NCI-H2081 (cell line): Measurements from ENCODE around the gene NEDD4L.

Experiments
- DNase-seq, 2 experiments: peaks; one replicate each; lab custom pipeline; 2025; lab: John Stamatoyannopoulos, UW

The NEDD4L gene

DNA sequence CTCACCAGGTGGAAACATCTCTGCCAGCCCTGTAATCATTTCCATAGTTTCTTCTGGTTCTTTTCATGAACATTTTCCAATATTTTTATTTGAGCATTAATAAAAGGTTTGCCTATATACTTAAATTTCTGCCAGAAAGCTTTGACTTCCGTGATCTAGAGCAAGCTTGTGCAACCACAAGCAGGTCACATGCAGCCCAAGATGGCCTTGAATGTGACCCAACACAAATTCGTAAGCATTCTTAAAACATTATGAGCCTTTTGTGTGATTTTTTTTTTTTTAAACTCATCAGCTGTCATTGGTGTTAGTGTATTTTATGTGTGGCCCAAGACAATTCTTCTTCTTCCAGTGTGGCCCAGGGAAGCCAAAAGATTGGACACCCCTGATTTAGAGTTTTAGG lies 51.6 kb downstream of the NEDD4L start:
- DNase-seq = no peak

DNA sequence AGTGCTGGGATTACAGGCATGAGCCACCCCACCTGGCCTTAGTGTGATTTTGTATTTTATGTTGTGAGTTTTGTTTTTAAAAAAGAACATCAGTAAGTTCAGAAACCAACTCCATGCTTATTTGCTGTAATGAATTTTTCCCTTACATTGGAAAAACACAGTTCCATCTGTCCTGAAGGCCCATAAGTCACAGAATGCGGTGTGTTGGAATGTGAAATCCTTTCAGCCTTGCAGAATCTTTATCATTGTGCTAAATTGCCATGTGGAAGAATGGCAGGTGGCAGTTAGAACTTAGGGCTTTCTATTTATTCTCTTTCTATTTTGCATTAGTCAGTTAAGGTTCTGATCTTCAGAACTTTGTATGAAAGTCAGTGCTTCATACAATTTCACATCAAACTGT lies 52.6 kb downstream of the NEDD4L start:
- no peak for DNase-seq

- no peak for DNase-seq
Measured at GRCh38 chr18:58097121-58097906, 53.3 kb downstream of the NEDD4L start.

- no peak for DNase-seq
Measured at GRCh38 chr18:58097907-58098166, 53.8 kb downstream of the NEDD4L start.

DNA sequence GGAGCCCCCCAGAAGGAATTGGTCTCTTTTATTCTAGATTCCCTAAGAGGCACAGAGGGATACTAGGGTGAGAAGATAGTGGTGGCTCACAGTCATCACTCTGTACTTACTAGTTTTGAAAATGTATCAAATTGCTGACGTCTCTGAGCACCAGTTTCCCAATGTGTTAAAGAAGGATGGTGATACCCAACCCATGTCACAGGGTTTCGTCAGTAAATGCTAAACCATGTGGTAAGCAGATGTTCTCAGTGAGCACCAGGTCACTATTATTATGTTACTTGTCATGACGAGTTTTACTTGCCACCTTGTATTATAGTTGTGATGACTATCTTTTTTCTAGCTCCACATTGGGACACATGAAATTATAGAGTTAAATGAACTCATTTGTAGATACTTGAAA lies 54.7 kb downstream of the NEDD4L start:
- DNase-seq = no peak

DNA sequence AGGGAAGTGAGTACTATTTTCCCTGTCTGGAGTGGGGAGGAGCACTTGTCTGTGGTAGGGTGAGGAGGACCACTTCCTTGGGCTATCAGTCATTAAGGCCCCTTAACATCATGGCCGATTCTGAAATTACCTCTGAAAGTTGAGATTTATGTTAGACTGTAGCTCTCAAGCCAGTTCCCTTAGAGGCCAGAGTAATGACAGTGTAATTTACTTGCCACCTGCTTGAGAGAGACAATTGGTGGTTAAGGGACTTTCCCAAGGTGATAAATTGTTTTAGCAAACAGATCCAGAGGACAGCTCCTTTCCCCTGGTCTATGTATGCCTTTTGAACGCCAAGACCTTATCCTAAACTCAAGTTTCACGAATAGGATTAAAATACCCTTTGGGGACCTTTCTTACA lies 56.1 kb downstream of the NEDD4L start:
- peak in 1 of 2 experiments; percentile 5 for DNase-seq

GRCh38 chr18:58101291-58101794 lies 57.3 kb downstream of the NEDD4L start:
- no peak for DNase-seq

- DNase-seq = no peak
Measured at GRCh38 chr18:58102018-58102417, 58.0 kb downstream of the NEDD4L start.

DNA sequence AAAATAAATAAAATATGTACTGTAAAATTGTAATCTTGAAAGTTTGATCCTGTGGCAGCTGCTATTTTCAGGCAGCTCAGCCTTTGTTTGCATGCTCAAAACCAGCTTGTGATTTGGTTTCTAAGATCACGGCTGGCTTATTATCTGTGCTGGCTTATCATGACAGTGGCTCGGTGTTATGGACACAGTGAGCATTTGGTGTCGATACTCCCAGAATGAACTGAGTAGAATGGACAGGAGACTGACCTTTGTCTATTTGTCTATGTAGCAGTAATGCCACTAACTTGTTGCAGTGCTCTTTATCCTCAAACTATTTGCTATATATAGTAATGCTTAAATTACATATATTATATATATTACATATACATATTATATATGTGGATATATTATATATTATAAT lies 58.8 kb downstream of the NEDD4L start:
- DNase-seq = no peak

GRCh38 chr18:58103339-58103985 lies 59.4 kb downstream of the NEDD4L start:
- no peak for DNase-seq

GRCh38 chr18:58104096-58104495 lies 60.1 kb downstream of the NEDD4L start:
- no peak for DNase-seq

DNA sequence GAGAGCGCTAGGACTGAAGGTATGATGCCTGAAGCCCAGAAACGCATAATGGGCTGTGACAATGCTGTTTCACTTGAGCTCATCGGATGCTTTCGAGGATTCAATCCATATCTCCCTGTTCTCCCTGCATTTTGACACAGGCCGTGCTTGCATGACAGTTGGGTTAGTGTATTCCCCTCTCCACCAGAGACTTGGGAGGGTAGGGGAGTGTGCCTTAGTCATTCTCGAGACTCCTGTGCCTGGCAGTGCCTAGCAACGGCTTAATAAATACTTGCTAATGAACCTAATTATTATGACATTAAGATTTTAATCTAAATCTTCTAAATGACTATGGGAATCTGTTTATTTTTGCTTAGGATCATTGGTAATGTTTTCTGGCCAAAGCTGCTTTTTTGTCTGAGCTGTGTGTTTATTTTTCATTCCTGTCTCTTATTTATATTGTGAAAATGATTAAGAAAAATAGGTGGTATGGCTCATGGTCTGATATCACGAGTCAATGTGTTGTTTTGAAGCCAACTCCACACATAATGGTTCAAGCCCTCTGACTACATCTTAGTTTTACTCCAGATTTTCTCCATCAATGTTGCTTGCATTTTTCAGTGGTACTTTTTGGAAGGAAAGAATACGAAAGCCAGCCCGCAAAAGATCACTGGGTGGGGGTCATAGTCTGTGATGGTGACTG lies 61.3 kb downstream of the NEDD4L start:
- DNase-seq = no peak

DNA sequence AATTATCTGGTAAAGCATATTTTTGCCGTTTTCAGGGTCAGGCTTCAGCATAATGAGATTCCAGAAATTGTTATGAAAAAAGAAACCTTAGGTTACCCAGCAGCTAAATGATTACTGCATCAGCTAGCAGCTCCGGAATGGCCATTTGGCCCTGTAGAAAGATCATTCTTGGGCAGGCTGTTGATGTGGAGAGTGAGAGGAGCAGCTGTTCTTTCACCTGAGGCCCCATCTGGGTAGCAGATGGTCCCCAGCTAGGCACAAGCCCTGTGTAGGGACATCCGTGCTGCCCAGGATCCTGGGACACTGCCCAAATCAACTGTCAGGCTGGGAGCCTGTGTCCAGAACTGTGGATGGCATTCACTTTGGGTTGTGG lies 61.8 kb downstream of the NEDD4L start:
- no peak for DNase-seq

- no peak for DNase-seq
Measured at GRCh38 chr18:58106289-58107070, 62.5 kb downstream of the NEDD4L start.

- no peak for DNase-seq
Measured at GRCh38 chr18:58109256-58109655, 65.2 kb downstream of the NEDD4L start.

DNA sequence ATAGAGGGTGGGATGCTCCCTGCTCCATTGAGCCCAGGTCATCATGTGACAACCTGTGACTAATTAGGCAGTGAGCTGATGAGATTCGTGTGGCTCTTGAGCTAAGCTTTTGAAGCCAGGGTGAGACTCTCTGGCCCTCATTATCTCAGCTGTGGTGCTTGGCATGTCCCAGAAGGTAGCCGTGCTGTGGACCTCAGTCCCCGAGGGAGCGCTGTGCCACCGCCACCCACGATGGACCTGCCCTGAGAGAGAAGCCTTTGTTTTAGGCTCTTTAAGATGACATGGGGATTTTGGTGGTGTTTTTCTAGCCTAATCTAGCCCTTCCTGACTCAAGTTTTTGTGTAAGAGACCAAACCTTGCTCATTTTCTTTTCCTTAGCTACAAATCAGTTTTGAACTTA lies 66.4 kb downstream of the NEDD4L start:
- no peak for DNase-seq

DNA sequence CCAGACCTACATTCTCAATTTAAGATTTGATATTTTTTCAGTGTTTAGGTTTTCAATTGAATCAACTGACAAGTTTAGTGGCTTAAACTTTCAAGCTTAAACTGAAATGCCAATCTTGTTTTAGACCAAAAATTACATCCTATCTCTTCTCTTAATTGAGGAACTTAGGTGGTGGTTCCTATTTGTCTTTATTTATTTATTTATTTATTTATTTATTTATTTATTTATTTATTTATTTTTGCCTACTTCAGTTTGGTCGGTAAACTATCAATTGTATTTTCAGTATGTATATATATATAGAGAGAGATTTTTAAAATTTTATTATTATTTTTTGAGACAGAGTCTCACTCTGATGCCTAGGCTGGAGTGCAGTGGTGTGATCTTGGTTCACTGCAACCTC lies 68.1 kb downstream of the NEDD4L start:
- no peak for DNase-seq

GRCh38 chr18:58113337-58113736 lies 69.3 kb downstream of the NEDD4L start:
- no peak for DNase-seq

DNA sequence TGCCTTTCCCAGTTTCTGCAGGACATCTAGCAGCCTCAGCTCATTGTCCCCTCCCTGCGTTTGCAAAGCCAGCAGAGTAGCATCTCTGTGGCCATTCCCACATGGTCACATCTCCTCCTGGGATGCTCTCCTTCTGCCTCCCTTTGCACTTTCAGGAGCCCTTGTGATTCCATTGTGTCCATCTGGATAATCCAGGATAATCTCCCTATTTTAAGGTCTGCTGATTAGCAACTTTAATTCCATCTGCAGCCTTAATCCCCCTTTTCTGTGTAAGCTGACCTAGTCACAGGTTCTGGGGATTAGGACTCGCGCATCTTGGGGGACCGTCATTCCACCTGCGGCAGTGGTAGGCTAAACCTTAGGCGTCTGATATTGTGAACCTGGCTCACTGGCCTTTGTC lies 70.7 kb downstream of the NEDD4L start:
- DNase-seq = no peak

- DNase-seq = no peak
Measured at GRCh38 chr18:58116818-58117217, 72.8 kb downstream of the NEDD4L start.

DNA sequence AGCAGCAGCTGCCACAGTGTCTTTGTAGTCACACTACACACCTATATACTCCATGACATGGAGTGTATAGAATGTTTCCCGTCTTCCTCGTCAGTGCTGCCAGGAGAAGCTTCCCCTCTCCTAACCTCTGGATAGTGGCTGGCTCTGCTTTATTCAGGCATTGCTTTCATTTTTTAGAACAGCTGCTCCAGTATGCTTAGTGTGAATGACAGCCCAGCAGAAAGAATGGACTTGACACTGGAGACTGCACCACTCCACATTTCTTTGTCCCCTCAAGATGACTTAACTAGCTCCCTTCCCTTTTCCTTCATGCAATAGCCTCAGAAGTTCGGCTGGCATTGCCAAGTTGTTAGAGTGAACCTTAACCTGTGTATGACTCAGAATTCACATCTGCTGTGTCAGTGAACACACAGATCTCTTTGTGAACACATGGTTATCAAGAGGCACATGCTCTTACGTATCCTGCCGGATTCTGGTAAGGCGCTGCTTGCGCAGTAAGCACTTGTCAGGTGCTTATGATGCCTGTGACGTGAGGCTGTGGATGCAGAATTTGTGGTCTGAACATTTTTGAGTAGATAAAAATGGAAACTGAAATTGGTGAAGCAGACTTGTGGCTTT lies 73.9 kb downstream of the NEDD4L start:
- no peak for DNase-seq

GRCh38 chr18:58118536-58118935 lies 74.5 kb downstream of the NEDD4L start:
- DNase-seq = no peak
